Testis (tissue), 3 donors: ENCODE measurements around the gene FAM222A. TPM values are rescaled to one million over a fixed set of nuclear protein-coding genes. Genes with fewer than 3 reads are reported as not detected.

Source experiments
- DNase-seq: peaks from one replicate; pipeline ENCODE4 v3.0.0-alpha.2; 2019
- H3K27ac ChIP-seq, 2 donors: fragments of 200-600 bp; sonication (generic); one replicate each; pipeline ENCODE4 v1.5.1; 2019
- H3K27me3 ChIP-seq: fragments of 200-600 bp; sonication (generic); one replicate; pipeline ENCODE4 v1.5.1; 2019
- H3K36me3 ChIP-seq: fragments of 200-600 bp; sonication (generic); one replicate; pipeline ENCODE4 v1.5.1; 2017; ENCODE audit warnings: low read depth; ENCODE audit errors: missing control alignments
- H3K4me1 ChIP-seq: fragments of 200-600 bp; sonication (generic); one replicate; pipeline ENCODE4 v1.5.1; 2019
- H3K4me3 ChIP-seq, 2 donors: fragments of 200-600 bp; sonication (generic); one replicate each; pipeline ENCODE4 v1.5.1; 2017 to 2019
- H3K9me3 ChIP-seq: fragments of 200-600 bp; sonication (generic); one replicate; pipeline ENCODE4 v1.5.1; 2017
- POLR2A ChIP-seq: fragments of 450-650 bp; IDR thresholded peaks from one replicate; pipeline ENCODE4 v1.6.1; 2017; ENCODE audit warnings: antibody characterized with exemption, mild to moderate bottlenecking, moderate library complexity
- WGBS, 2 donors: methylation state at CpG; one replicate each; pipeline ENCODE4 v1.1.5; 2018; 5-methylcytosine and 5-hydroxymethylcytosine counted together
- intact Hi-C: fragments of 100-400 bp; cut with DNase I; formaldehyde crosslinking; loops from one replicate; pipeline ENCODE4 v1.15.1; 2023; ENCODE audit warnings: low total_unique reads
- polyA plus RNA-seq: library from polyadenylated mRNA; stranded (reverse); fragments of 350-450 nt; fragmentation: Illumina TruSeq; extraction: RNeasy Lipid Tissue Mini Kit (QIAGEN cat#74804); gene quantifications from one replicate; pipeline ENCODE4 v1.2.3, GENCODE V29; 2014; ENCODE audit warnings: low read depth, low replicate concordance; ENCODE audit not compliant: insufficient read depth
- total RNA-seq, 2 donors: library from RNA; depleted of rRNA; stranded (reverse); fragments of >200 nt; gene quantifications; one replicate each; pipeline ENCODE4 v1.2.3, GENCODE V29; 2016
- TF ChIP-seq, protein P1 (sequence below), 3 experiments: fragments of 450-650 bp in 2 of 3; fragments of 200-600 bp in 1 of 3; sonication (generic) in 1 of 3; IDR thresholded peaks; one replicate each; pipeline ENCODE4 v1.5.1; 2016 to 2019; ENCODE audit warnings: antibody characterized with exemption in 3 of 3, mild to moderate bottlenecking in 2 of 3, moderate library complexity in 1 of 3

FAM222A gene
- total and polyA plus RNA-seq, 3 donors from 2014 or later: 34.5 to 78.6 (median 75.7) TPM

- 73 to 81% methylated on average over 13 of the region's 13 CpGs for WGBS, 2 donors
- no peak overlapping the region for H3K4me3 ChIP-seq
- intact Hi-C loops: no loop called here
- no peaks in the 10 kb centered on the region for H3K27me3 ChIP-seq
- H3K9me3 ChIP-seq: no peaks in the 10 kb centered on the region
- H3K4me1 ChIP-seq: peaks cover 8% of the 10 kb centered on the region
- no peak overlapping the region for H3K27ac ChIP-seq
- no peak for TF ChIP-seq POLR2A
- TF ChIP-seq, protein P1, sequence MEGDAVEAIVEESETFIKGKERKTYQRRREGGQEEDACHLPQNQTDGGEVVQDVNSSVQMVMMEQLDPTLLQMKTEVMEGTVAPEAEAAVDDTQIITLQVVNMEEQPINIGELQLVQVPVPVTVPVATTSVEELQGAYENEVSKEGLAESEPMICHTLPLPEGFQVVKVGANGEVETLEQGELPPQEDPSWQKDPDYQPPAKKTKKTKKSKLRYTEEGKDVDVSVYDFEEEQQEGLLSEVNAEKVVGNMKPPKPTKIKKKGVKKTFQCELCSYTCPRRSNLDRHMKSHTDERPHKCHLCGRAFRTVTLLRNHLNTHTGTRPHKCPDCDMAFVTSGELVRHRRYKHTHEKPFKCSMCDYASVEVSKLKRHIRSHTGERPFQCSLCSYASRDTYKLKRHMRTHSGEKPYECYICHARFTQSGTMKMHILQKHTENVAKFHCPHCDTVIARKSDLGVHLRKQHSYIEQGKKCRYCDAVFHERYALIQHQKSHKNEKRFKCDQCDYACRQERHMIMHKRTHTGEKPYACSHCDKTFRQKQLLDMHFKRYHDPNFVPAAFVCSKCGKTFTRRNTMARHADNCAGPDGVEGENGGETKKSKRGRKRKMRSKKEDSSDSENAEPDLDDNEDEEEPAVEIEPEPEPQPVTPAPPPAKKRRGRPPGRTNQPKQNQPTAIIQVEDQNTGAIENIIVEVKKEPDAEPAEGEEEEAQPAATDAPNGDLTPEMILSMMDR (IDR thresholded peaks at IDR 0.05): no peak
- H3K36me3 ChIP-seq: no peaks in the 10 kb centered on the region
- DNase-seq: no peak
Observed at GRCh38 chr12:109759595-109759994, 46.0 kb downstream of the FAM222A start.

GRCh38 chr12:109760031-109760929, 46.7 kb downstream of the FAM222A start:
- Histone ChIP-seq H3K4me1 (peaks cover 8% of the 10 kb centered on the region), H3K27ac (no peak overlapping the region), H3K36me3 (no peaks in the 10 kb centered on the region), H3K9me3 (no peaks in the 10 kb centered on the region), H3K4me3 (no peak overlapping the region), H3K27me3 (no peaks in the 10 kb centered on the region)
- 76 to 80% methylated on average over 16 to 18 of the region's 18 CpGs for WGBS, 2 donors
- no peak for TF ChIP-seq POLR2A
- TF ChIP-seq, protein P1 (IDR thresholded peaks at IDR 0.05): no peak
- intact Hi-C loops: no loop called here
- peak; percentile 58 for DNase-seq

DNA sequence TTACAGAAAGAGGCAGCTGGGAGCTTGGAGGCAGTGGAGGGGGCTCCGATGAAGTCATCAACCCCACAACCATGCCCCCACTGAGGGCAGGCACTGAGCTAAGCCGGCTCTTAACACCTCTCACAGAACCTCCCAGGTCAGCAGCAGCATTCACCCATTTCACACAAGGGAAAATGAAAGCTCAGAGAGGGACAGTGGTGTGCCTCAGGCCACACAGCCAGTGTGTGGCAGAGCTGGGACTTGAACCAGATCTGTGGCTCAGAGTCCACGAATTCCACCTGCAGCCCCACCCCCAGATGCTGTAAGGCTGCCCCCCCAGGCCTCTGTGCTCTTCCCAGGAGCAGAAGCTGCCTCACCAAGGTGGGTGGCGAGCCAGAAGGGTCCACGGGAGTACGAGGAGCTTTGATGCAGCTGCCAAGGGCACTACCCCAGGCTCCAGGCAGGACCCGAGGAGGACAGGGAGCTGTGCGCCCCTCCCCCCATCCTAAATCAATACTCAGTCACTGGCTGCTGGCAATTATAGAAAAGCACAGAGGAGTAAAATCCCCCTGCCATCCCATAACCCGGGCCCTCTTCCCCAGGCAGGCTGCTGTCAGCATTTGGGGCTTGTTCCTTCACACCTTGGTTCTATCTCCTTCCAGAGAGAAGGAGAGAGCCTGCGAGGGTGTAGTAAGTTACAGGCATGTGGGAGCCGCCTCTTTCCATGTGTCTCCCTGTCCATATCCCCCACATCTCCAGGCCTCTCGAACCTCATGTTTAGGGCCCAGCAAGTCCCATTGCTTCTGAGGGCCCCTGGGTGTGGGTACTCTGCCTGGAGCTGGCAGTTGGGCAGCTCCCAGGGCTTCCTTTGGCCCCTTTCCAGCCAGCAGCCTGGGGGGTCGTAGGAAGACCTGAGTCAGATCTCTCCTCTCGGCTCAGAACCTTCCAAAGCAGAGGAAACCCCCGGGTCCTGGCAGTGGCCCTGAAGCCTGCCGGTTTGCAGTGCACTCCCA, 47.6 kb downstream of the FAM222A start:
- Histone ChIP-seq H3K36me3 (no peaks in the 10 kb centered on the region), H3K27ac (no peak overlapping the region), H3K4me3 (no peak overlapping the region), H3K9me3 (no peaks in the 10 kb centered on the region), H3K4me1 (peaks cover 8% of the 10 kb centered on the region), H3K27me3 (no peaks in the 10 kb centered on the region)
- WGBS, 2 donors: 79 to 80% methylated on average over 16 of the region's 16 CpGs
- no peak for TF ChIP-seq POLR2A
- TF ChIP-seq, protein P1 (IDR thresholded peaks at IDR 0.05): no peak
- DNase-seq: no peak
- intact Hi-C loops: no loop called here

GRCh38 chr12:109762071-109762672, 48.5 kb downstream of the FAM222A start:
- intact Hi-C loops: no loop called here
- whole genome bisulfite sequencing, 2 donors: 93 to 95% methylated on average over 9 to 12 of the region's 12 CpGs
- TF ChIP-seq, protein P1 (IDR thresholded peaks at IDR 0.05): no peak
- no peak for TF ChIP-seq POLR2A
- no peaks in the 10 kb centered on the region for H3K36me3 ChIP-seq
- H3K4me3 ChIP-seq: no peak overlapping the region
- H3K9me3 ChIP-seq: no peaks in the 10 kb centered on the region
- no peaks in the 10 kb centered on the region for H3K27me3 ChIP-seq
- no peak for DNase-seq
- peaks cover 8% of the 10 kb centered on the region for H3K4me1 ChIP-seq
- no peak overlapping the region for H3K27ac ChIP-seq
